HT-29 (cell line): Measurements from ENCODE around the gene SIX2. TPM values are rescaled to one million over a fixed set of nuclear protein-coding genes. Genes with fewer than 3 reads are reported as not detected.
"Not testable (repeated sequence)": the region's sequence is repeated elsewhere in the genome, so short reads cannot be mapped to it uniquely, and the experiment has no call there.

Source experiments
- DNase-seq: peaks from one replicate; pipeline ENCODE4 v3.0.0-alpha.2; 2015; ENCODE audit warnings: low spot score
- total RNA-seq: library from RNA; depleted of rRNA; stranded (reverse); fragments of >200 nt; shearing (Covaris generic); gene quantifications from 2 replicates; pipeline ENCODE4 v1.2.3, GENCODE V29; 2014; rRNA removed

Gene SIX2
- total RNA-seq: not detected in 2 replicates

GRCh38 chr2:45009303-45009927 lies at the start of gene SIX2:
SIX2 (minus strand) TSS chr2:45009452; CDS start chr2:45009110, 342 bp downstream.
- DNase-seq: peak; percentile 21

- DNase-seq: no peak
These were observed 45.9 kb upstream of the SIX2 start for GRCh38 chr2:45055162-45055605.

DNA sequence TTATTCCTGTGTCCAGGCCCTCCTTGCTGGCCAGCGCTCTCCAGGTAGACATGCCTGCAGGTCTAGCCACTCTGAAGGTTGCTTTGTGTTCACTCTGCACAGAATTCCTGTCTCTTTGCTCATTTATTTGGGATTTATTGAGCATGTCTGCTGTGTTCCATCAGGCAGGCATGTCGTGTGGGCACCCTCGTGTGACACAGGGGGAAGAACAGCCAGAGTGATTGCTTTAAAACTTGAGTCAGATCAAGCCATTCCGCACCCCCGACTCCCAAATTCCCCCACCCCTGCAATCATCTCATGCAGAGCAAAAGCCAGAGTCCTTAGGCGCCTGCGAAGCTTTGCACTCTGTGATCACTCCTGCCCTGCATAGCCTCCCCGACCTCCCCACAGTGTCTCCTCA lies 44.7 kb upstream of the SIX2 start:
- DNase-seq: no peak

DNA sequence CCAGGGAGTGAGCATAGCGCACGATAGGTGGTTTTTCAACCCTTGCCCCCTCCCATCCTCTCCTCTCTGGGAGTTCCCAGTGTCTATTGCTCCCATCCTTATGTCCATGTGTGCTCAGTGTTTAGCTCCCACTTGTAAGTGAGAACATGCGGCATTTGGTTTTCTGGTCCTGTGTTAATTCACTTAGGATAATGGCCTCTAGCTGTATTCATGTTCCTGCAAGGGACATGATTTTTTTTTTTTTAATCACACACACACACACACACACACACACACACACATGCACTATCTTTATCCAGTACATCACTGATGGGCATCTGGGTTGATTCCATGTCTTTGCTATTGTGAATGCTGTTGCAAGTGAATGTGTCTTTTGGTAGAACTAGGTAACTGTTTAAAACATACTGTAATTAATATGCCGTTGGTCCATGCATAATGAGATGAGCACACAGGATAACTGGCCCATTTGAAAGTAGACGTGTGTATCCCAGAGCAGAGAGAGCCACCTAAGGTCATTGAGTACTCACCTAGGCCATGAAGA lies 43.2 kb upstream of the SIX2 start:
- DNase-seq: no peak

DNA sequence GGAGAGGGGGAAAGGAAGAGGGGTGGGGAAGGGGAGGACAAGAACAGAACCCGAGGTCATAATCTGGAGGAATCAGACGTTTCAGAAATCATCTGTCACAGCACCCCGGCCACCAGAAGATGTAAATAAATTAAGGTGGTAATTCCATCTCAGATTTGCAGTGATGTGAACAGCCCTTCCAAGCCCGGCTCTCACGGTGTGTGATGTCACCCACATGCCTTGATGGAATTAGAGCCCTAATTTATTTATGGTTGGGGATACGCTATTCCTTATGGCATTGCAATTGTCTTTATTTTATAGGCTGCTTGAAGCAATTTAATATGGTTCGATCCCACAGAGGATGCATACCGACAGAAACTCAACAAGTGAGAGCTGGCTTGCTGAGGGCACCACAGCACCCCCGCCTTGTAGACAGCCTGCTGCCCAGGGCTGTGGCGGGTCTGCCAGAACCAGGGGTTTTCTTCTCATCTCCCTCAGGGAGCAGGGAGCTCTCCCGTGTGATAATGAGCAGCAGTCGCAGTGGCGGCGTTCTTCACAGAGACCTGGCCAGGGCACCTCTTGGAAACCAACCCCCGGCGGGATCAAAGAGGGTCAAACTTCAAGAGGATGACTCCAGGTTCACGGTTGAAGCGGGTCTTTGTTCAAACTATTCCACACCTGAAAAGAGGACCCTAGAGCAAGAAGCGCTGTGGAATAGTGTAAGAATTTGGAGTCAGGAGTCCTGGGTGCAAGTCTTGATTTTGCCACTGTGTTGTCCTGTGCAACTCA lies 40.5 kb upstream of the SIX2 start:
- DNase-seq: no peak

DNA sequence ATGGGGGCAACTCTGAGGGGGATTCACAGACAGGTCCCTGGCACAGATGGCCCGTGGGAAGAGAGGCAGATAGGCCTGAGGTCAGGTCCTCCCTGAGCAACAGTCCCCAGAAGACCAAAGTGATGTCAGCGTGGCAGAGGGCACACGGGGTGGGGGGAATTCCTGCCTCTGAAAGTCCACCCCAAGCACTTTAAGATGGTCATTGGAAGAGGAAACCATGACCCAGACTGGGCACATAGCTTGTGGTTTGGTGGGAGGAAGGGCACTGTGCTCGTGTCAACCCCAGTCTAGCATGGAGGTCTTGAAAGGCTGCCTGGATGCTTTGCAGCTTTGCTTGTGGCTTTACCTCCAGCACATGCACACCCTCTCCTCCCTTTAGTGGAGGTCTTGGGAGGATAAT lies 38.0 kb upstream of the SIX2 start:
- DNase-seq: no peak

GRCh38 chr2:45046786-45047185 lies 37.5 kb upstream of the SIX2 start:
- no peak for DNase-seq

DNA sequence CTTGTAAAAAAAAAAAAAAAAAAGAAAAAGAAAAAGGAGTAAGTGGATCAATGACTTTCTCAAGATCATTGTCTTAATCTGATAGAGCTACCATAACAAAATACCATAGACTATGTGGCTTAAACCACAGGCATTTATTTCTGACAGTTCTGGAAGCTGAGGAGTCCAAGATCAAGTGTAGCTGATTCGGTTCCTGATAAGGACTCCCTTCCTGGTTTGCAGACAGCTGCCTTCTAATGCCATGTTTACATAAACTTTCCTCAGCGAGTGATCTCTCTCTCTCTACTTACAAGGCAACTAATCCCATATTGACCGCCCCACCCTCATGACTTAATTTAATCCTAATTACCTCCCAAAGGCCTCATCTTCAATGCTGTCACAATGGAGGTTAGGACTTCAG lies 36.5 kb upstream of the SIX2 start:
- DNase-seq: peak; percentile 40

GRCh38 chr2:45044916-45045315 lies 35.7 kb upstream of the SIX2 start:
- no peak for DNase-seq

DNA sequence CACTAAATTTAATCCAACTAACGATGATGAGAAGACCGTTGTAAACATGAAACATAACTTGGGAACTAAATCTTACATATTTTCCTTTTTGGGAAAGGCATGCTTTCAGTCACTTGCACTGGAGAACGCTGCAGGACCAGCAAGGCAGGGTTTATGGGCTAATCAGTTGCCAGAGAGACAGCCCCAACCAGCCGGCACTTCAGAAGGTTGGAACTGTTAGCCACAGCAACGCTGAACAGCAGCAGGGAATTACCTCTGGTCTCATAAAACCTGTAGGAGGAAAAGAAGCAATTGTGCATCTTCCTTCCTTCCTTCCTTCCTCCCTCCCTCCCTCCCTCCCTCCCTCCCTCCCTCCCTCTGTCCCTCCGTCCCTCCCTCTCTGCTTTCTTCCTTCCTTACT lies 33.9 kb upstream of the SIX2 start:
- peak; percentile 32 for DNase-seq

GRCh38 chr2:45042401-45042800 lies 33.1 kb upstream of the SIX2 start:
- no peak for DNase-seq

- no peak for DNase-seq
These were observed 31.5 kb upstream of the SIX2 start for GRCh38 chr2:45040786-45041185.

GRCh38 chr2:45039804-45040203 lies 30.6 kb upstream of the SIX2 start:
- not testable (repeated sequence) for DNase-seq

- DNase-seq: not testable (repeated sequence)
These were observed 29.6 kb upstream of the SIX2 start for GRCh38 chr2:45038861-45039260.

GRCh38 chr2:45033302-45033701 lies 24.1 kb upstream of the SIX2 start:
- no peak for DNase-seq

- DNase-seq: no peak
These were observed 21.8 kb upstream of the SIX2 start for GRCh38 chr2:45031028-45031427.

DNA sequence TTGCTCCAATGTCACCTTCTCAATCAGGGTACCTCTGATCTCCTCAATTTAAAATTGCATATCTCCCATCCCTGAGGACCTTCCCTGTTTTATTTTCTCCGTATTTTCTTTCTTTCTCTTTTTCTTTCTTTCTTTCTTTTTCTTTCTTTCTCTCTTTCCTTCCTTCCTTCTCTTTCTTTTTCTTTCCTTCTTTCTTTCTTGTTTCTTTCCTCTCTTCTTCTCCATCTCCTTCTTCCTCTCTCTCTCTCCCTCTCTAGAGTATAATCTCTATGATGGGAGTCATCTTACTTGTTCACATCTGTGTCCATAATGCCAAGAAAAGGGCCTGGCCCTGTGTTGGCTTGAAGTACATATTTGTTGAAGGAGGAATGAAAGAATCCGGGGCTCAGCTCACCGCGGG lies 21.3 kb upstream of the SIX2 start:
- DNase-seq: no peak

GRCh38 chr2:45029215-45029614 lies 20.0 kb upstream of the SIX2 start:
- DNase-seq: no peak

GRCh38 chr2:45028276-45028675 lies 19.0 kb upstream of the SIX2 start:
- no peak for DNase-seq

GRCh38 chr2:45026924-45027450 lies 17.7 kb upstream of the SIX2 start:
- DNase-seq: no peak

DNA sequence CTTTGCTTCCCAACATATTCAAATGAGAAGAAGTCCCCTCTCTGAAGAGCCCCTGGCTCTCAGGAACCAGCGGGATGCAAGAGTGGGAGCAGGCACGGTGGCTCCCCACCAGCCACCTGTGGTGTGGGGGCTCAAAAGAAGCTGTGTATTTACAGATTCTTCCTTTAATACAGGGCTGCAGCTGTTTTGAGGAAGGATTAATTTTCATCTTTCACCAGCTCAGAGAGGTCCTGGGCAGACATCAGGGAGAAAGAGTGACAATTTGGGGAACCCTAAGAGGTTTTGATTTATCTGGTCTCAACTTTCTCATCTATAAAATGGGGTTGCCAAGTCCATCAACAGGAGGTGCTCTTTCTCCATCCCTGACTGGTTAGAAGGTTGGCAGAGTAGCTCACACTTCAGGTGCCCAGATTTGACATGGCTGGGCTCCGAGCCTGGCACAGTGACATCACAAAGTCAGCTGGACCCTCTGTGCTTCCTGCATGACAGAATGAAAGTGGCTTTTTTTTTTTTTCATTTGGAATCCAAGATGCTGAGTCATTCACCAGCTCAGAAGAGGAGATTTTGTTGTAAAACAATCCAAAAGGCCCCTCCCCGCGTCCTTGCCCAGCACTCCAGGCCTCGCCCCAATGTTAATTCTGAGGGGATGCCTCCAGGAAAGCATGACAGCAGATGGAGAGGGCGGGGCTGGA lies 15.5 kb upstream of the SIX2 start:
- DNase-seq: no peak

DNA sequence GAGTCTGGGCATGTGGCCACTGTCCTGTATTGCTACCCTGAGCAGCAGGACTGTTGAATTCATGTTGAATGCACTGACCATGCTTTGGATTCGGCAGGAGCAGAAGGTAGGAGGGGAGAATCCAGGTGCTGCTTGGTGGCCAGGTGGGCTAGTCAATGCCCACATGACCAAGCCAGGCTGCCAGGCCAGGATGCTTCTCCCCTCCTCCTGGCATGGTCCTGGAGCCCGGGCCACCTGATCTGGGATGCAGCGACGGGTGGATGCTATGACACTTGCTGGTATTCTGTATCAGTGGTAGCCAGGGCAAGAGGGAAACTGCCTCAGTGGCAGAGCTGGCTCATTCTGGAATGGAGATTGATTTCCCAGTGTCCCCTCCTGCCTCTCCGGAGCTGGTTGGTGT lies 14.8 kb upstream of the SIX2 start:
- no peak for DNase-seq
